ENCODE results near the gene IL16. TPM values are rescaled to one million over a fixed set of nuclear protein-coding genes. Genes with fewer than 3 reads are reported as not detected.

IL16 gene
- polyA plus RNA-seq, 1 donor: 6.6 TPM

Other genes with a start within 250 kb of the IL16 start
- gene MESD, start 207.1 kb upstream of the IL16 start, polyA plus RNA-seq (ENCODE audit: insufficient read length): 18.7 TPM
- 14.0 TPM for gene TLNRD1, start 196.0 kb upstream of the IL16 start, polyA plus RNA-seq (ENCODE audit: insufficient read length)
- gene CFAP161, start 62.6 kb upstream of the IL16 start, polyA plus RNA-seq (ENCODE audit: insufficient read length): 0.37 TPM
- gene STARD5, start 127.3 kb downstream of the IL16 start, polyA plus RNA-seq (ENCODE audit: insufficient read length): 3.8 TPM
- 0.08 TPM for gene TMC3, start 177.3 kb downstream of the IL16 start, polyA plus RNA-seq (ENCODE audit: insufficient read length)